Liver (tissue), 3 donors: ENCODE measurements around the gene PRDX1.

Experiments used
- ATF3 ChIP-seq: IDR thresholded peaks from 2 replicates; pipeline ENCODE4 v1.6.1; 2016; ENCODE audit warnings: antibody characterized with exemption
- EGR1 ChIP-seq, 2 donors: IDR thresholded peaks; 2 replicates each; pipeline ENCODE4 v1.6.1; 2016 to 2018; ENCODE audit warnings: antibody characterized with exemption in 2 of 2, low read depth in 2 of 2
- FOXA1 ChIP-seq: IDR thresholded peaks from 2 replicates; pipeline ENCODE4 v1.6.1; 2016; ENCODE audit warnings: antibody characterized with exemption
- GABPA ChIP-seq, 2 donors: IDR thresholded peaks in 1 of 2; conservative IDR thresholded peaks in 1 of 2; 2 replicates each; pipeline ENCODE4 v1.6.1; 2016; ENCODE audit warnings: antibody characterized with exemption in 2 of 2, mild to moderate bottlenecking in 1 of 2, moderate library complexity in 1 of 2
- HNF4A ChIP-seq, 2 donors: conservative IDR thresholded peaks; 2 replicates each; pipeline ENCODE4 v1.6.1; 2016; ENCODE audit warnings: antibody characterized with exemption in 2 of 2, mild to moderate bottlenecking in 2 of 2
- JUND ChIP-seq, 2 donors: IDR thresholded peaks; 2 replicates each; pipeline ENCODE4 v1.6.1; 2016; ENCODE audit warnings: antibody characterized with exemption in 2 of 2
- MAX ChIP-seq: IDR thresholded peaks from 2 replicates; pipeline ENCODE4 v1.6.1; 2016; ENCODE audit warnings: antibody characterized with exemption
- NR2F2 ChIP-seq: IDR thresholded peaks from 2 replicates; pipeline ENCODE4 v1.6.1; 2016; ENCODE audit warnings: antibody characterized with exemption
- RAD21 ChIP-seq, 2 donors: IDR thresholded peaks; 2 replicates each; pipeline ENCODE4 v1.6.1; 2016; ENCODE audit warnings: antibody characterized with exemption in 2 of 2, mild to moderate bottlenecking in 2 of 2
- REST ChIP-seq: IDR thresholded peaks from 2 replicates; pipeline ENCODE4 v1.6.1; 2016; ENCODE audit warnings: antibody characterized with exemption, mild to moderate bottlenecking
- SP1 ChIP-seq: IDR thresholded peaks from 2 replicates; pipeline ENCODE4 v1.6.1; 2018; ENCODE audit warnings: antibody characterized with exemption, mild to moderate bottlenecking
- TAF1 ChIP-seq: conservative IDR thresholded peaks from 2 replicates; pipeline ENCODE4 v1.6.1; 2016; ENCODE audit warnings: antibody characterized with exemption, mild to moderate bottlenecking
- TF ChIP-seq, protein P1 (sequence below): fragments of 150-350 bp; IDR thresholded peaks from 2 replicates; pipeline ENCODE4 v1.5.1; 2017; ENCODE audit warnings: improper control_type of control experiment, low read depth, low read length; ENCODE audit not compliant: missing input control
- donor health status: healthy.
- donor health status: healthy.

GRCh38 chr1:45563843-45564242, 42.2 kb upstream of the PRDX1 start:
- TF ChIP-seq, protein P1, sequence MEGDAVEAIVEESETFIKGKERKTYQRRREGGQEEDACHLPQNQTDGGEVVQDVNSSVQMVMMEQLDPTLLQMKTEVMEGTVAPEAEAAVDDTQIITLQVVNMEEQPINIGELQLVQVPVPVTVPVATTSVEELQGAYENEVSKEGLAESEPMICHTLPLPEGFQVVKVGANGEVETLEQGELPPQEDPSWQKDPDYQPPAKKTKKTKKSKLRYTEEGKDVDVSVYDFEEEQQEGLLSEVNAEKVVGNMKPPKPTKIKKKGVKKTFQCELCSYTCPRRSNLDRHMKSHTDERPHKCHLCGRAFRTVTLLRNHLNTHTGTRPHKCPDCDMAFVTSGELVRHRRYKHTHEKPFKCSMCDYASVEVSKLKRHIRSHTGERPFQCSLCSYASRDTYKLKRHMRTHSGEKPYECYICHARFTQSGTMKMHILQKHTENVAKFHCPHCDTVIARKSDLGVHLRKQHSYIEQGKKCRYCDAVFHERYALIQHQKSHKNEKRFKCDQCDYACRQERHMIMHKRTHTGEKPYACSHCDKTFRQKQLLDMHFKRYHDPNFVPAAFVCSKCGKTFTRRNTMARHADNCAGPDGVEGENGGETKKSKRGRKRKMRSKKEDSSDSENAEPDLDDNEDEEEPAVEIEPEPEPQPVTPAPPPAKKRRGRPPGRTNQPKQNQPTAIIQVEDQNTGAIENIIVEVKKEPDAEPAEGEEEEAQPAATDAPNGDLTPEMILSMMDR, result no peak
- TF ChIP-seq GABPA (IDR thresholded peaks at IDR 0.05 in 1 of 2, conservative IDR thresholded peaks at IDR 0.05 in 1 of 2), result no peak
- no peak for TF ChIP-seq ATF3
- no peak for TF ChIP-seq FOXA1
- no peak for TF ChIP-seq RAD21 (IDR thresholded peaks at IDR 0.05)
- TF ChIP-seq HNF4A (conservative IDR thresholded peaks at IDR 0.05), result no peak
- no peak for TF ChIP-seq EGR1 (IDR thresholded peaks at IDR 0.05; ENCODE audit: low read depth in 2 of 2)
- TF ChIP-seq TAF1, result no peak
- TF ChIP-seq SP1, result no peak
- no peak for TF ChIP-seq REST
- no peak for TF ChIP-seq NR2F2
- TF ChIP-seq MAX, result no peak
- no peak for TF ChIP-seq JUND (IDR thresholded peaks at IDR 0.05)
